Smooth muscle cell (in vitro differentiated cells): ENCODE results near the gene MOCOS. TPM values are rescaled to one million over a fixed set of nuclear protein-coding genes. Genes with fewer than 3 reads are reported as not detected.

Source experiments
- DNase-seq: peaks from one replicate; lab custom pipeline; 2025; ENCODE audit not compliant: unreplicated experiment; lab: John Stamatoyannopoulos, UW
- H2AFZ ChIP-seq: fragments of 200-600 bp; sonication (generic); 2 replicates; pipeline ENCODE4 v1.6.0; 2016; ENCODE audit warnings: antibody characterized with exemption, low read depth, mild to moderate bottlenecking
- H3F3A ChIP-seq: fragments of 200-600 bp; sonication (generic); 2 replicates; pipeline ENCODE4 v1.6.0; 2017; ENCODE audit warnings: antibody characterized with exemption, low read depth
- H3K27ac ChIP-seq: fragments of 200-600 bp; sonication (generic); 2 replicates; pipeline ENCODE4 v1.5.1; 2016; ENCODE audit warnings: low read depth, mild to moderate bottlenecking
- H3K27me3 ChIP-seq: fragments of 200-600 bp; sonication (generic); 2 replicates; pipeline ENCODE4 v1.6.1; 2016; ENCODE audit warnings: low read depth, mild to moderate bottlenecking
- H3K36me3 ChIP-seq: fragments of 200-600 bp; sonication (generic); 2 replicates; pipeline ENCODE4 v1.5.1; 2016; ENCODE audit warnings: low read depth
- H3K4me1 ChIP-seq: fragments of 200-600 bp; sonication (generic); 2 replicates; pipeline ENCODE4 v1.5.1; 2016; ENCODE audit warnings: low read depth
- H3K4me2 ChIP-seq: fragments of 200-600 bp; sonication (generic); 2 replicates; pipeline ENCODE4 v1.6.0; 2016; ENCODE audit warnings: mild to moderate bottlenecking
- H3K4me3 ChIP-seq: fragments of 200-600 bp; sonication (generic); 2 replicates; pipeline ENCODE4 v1.5.1; 2016; ENCODE audit warnings: mild to moderate bottlenecking
- H3K79me2 ChIP-seq: fragments of 200-600 bp; sonication (generic); 2 replicates; pipeline ENCODE4 v1.6.0; 2016; ENCODE audit warnings: low read depth, mild to moderate bottlenecking
- H3K9ac ChIP-seq: fragments of 200-600 bp; sonication (generic); 2 replicates; pipeline ENCODE4 v1.6.0; 2016; ENCODE audit warnings: low read depth
- H3K9me3 ChIP-seq: fragments of 200-600 bp; sonication (generic); replicated peaks from 2 replicates; pipeline ENCODE4 v1.5.1; 2016; ENCODE audit warnings: low read depth
- H4K20me1 ChIP-seq: fragments of 200-600 bp; sonication (generic); 2 replicates; pipeline ENCODE4 v1.6.0; 2016; ENCODE audit warnings: low read depth
- CTCF ChIP-seq: fragments of 200-600 bp; sonication (generic); IDR thresholded peaks from 2 replicates; pipeline ENCODE4 v1.5.1; 2017; ENCODE audit warnings: borderline replicate concordance, mild to moderate bottlenecking, antibody characterized with exemption; ENCODE audit not compliant: insufficient read depth, poor library complexity, severe bottlenecking
- WGBS: methylation state at CpG from one replicate; pipeline ENCODE4 v1.1.7; 2016; ENCODE audit warnings: low lambda C conversion rate; 5-methylcytosine and 5-hydroxymethylcytosine counted together
- polyA plus RNA-seq: library from polyadenylated mRNA; unstranded; fragments of >200 nt; fragmentation: Nextera tagmentation; extraction: Ambion mirVana; gene quantifications from 2 replicates; pipeline ENCODE4 v1.2.1, GENCODE V29; 2016
- total RNA-seq: library from RNA; depleted of rRNA; stranded (reverse); fragments of >200 nt; gene quantifications from 2 replicates; pipeline ENCODE4 v1.2.3, GENCODE V29; 2014

Gene MOCOS
- total and polyA plus RNA-seq, 2 experiments from 2014 or later: 1.6 to 1.7 TPM

DNA sequence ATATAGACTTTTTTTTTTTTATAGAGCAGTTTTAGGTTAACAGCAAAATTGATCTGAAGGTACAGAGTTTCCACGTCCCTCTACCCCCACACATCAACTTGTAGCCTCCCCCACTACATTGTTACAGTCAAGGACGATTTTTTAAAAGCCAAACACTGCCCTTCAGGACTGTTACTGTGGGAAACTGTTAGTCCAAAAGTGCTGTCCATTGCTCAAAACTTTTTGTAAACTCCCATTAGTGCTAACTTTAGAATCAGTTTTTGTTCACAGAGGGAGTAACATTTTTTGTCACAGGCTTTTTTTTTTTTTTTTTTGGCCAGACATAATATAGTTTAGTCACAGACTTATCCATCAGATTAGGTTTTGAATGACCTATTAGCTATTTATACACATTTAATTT is 33.5 kb upstream of the MOCOS start:
- Histone ChIP-seq H3K4me1 (peaks cover 3% of the 10 kb centered on the region), H3K79me2 (peaks cover 4% of the 10 kb centered on the region), H4K20me1 (no peaks in the 10 kb centered on the region), H3K27ac (peak overlapping the region; percentile 91), H3K4me3 (no peak overlapping the region), H3K9me3 (no peaks in the 10 kb centered on the region), H3K27me3 (no peaks in the 10 kb centered on the region), H2AFZ (no peak overlapping the region), H3F3A (peaks cover 31% of the 10 kb centered on the region), H3K4me2 (peak overlapping the region; percentile 35), H3K9ac (peak overlapping the region; percentile 42), H3K36me3 (peaks cover 27% of the 10 kb centered on the region)
- DNase-seq: no peak
- WGBS: 77% methylated on average over 2 of the region's 2 CpGs
- TF ChIP-seq CTCF: no peak

DNA sequence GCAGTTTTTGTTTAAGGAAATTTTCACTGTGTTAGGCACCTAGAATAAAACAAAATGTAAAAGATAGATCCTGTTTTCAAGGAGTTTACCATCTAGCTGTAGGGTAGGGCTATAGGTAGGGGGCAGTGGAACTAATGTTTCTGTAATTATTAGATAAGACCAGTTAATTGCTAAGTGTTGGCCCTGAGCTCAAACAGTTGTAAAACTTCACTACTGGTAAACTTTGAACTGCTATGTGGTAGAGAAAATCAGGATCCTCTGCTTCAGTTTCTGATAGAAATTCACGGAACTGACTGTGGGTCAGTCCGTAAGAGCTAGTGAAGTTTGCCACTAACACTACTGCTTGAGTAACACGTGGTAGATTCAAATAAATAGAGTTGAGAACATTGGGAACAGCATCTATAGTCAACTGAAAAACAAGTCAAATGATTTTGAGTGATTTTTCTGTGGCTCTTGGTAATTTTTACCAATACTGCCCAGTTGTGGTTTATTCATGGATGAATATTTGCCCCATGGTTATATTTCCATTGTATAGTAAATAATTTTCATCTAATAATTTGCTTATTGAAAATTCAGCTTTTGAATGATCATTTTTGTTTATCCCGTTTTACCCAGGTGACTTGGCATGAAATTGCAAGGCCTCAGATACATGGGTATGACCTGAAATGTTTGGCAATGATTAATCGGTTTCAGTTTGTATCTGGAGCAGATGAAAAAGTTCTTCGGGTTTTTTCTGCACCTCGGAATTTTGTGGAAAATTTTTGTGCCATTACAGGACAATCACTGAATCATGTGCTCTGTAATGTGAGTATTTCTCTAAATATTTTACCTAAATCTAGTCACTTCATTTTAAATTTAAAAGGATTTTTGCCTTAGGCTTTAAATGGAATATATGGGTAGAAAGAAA is 31.2 kb upstream of the MOCOS start:
- no peak overlapping the region for H2AFZ ChIP-seq
- no peak overlapping the region for H3K4me2 ChIP-seq
- no peak overlapping the region for H3K9ac ChIP-seq
- H4K20me1 ChIP-seq: no peaks in the 10 kb centered on the region
- no peaks in the 10 kb centered on the region for H3K27me3 ChIP-seq
- H3F3A ChIP-seq: peaks cover 31% of the 10 kb centered on the region
- WGBS: 94% methylated on average over 7 of the region's 7 CpGs
- peaks cover 35% of the 10 kb centered on the region for H3K36me3 ChIP-seq
- peaks cover 3% of the 10 kb centered on the region for H3K4me1 ChIP-seq
- no peak for TF ChIP-seq CTCF
- H3K27ac ChIP-seq: peak overlapping the region; percentile 92
- no peak overlapping the region for H3K4me3 ChIP-seq
- no peak for DNase-seq
- no peaks in the 10 kb centered on the region for H3K9me3 ChIP-seq
- peaks cover 9% of the 10 kb centered on the region for H3K79me2 ChIP-seq

- no peaks in the 10 kb centered on the region for H3K9me3 ChIP-seq
- H3K4me3 ChIP-seq: no peak overlapping the region
- peaks cover 3% of the 10 kb centered on the region for H3K4me1 ChIP-seq
- H3K4me2 ChIP-seq: peak overlapping the region; percentile 77
- H3K27me3 ChIP-seq: no peaks in the 10 kb centered on the region
- H2AFZ ChIP-seq: no peak overlapping the region
- H3F3A ChIP-seq: peaks cover 28% of the 10 kb centered on the region
- no peak for TF ChIP-seq CTCF
- H4K20me1 ChIP-seq: no peaks in the 10 kb centered on the region
- H3K9ac ChIP-seq: peak overlapping the region; percentile 58
- peaks cover 38% of the 10 kb centered on the region for H3K36me3 ChIP-seq
- peak overlapping the region; percentile 92 for H3K27ac ChIP-seq
- DNase-seq: no peak
- H3K79me2 ChIP-seq: peaks cover 9% of the 10 kb centered on the region
Observed at GRCh38 chr18:36157441-36157840, 29.9 kb upstream of the MOCOS start.
